ENCODE measurements around the gene ARFRP1. TPM values are rescaled to one million over a fixed set of nuclear protein-coding genes. Genes with fewer than 3 reads are reported as not detected.

Gene ARFRP1
- total and polyA plus RNA-seq, 2 donors (not counting 1 experiment from before 2014, with no cell fraction given) = 41.0 to 75.5 TPM

GRCh38 chr20:63741676-63742380, 34.1 kb upstream of the ARFRP1 start:
- no peaks in the 10 kb centered on the region for H3K27me3 Mint-ChIP-seq
- no peak overlapping the region for H3K9ac ChIP-seq (ENCODE audit: low read length)
- no peaks in the 10 kb centered on the region for H3K9me3 Mint-ChIP-seq (ENCODE audit: insufficient read depth)
- CTCF ChIA-PET = no interaction called here
- ATAC-seq (ENCODE audit: low read depth) (no peak), DNase-seq (no peak)
- no peak overlapping the region for H3K27ac Mint-ChIP-seq
- peaks cover 4% of the 10 kb centered on the region for H3K4me1 Mint-ChIP-seq
- peaks cover 23 to 31% of the 10 kb centered on the region in 2 donors for H3K4me1 ChIP-seq (ENCODE audit: control insufficient read depth in 2 of 2, insufficient read depth in 2 of 2, low read length in 2 of 2)
- no peak overlapping the region for H2AFZ ChIP-seq (ENCODE audit: insufficient read depth, low read depth, low read length, poor library complexity, severe bottlenecking)
- H3K4me2 ChIP-seq (replicated peaks; ENCODE audit: low read depth, low read length, poor library complexity, severe bottlenecking) = no peak overlapping the region
- intact Hi-C loops (cut with micrococcal nuclease) = no loop called here
- H3K27ac ChIP-seq (ENCODE audit: low read length in 2 of 2) = no peak overlapping the region
- no peaks in the 10 kb centered on the region for H3K27me3 ChIP-seq (replicated peaks in 1 of 4; ENCODE audit: control extremely low read depth in 1 of 4, control insufficient read depth in 3 of 4, insufficient read depth in 4 of 4, low read length in 3 of 4)
- peaks cover 14% of the 10 kb centered on the region for H4K20me1 ChIP-seq (ENCODE audit: control insufficient read depth, insufficient read depth, low read length, poor library complexity, severe bottlenecking)
- peaks cover 0 to 4% of the 10 kb centered on the region in 2 experiments for H3K36me3 ChIP-seq (replicated peaks in 1 of 2; ENCODE audit: control extremely low read depth in 1 of 2, control insufficient read depth in 1 of 2, extremely low read depth in 1 of 2, insufficient read depth in 2 of 2, low read length in 1 of 2)
- H3K4me3 ChIP-seq (ENCODE audit: control extremely low read depth in 1 of 5, extremely low read depth in 1 of 5, insufficient read depth in 1 of 5, low read depth in 2 of 5, low read length in 4 of 5) = no peak overlapping the region
- no peaks in the 10 kb centered on the region for H3K9me3 ChIP-seq (ENCODE audit: control extremely low read depth in 1 of 3, control insufficient read depth in 2 of 3, insufficient read depth in 1 of 3, low read length in 2 of 3)
- POLR2A ChIA-PET = interaction anchor here (0.9 kb wide), 1 partner anchor 39 kb away, joined by 3 read pairs; no protein-coding TSS in a partner anchor
- no peaks in the 10 kb centered on the region for H3K79me2 ChIP-seq (ENCODE audit: control insufficient read depth, insufficient read depth, low read length)
- peak overlapping the region; percentile 49 for H3K4me3 Mint-ChIP-seq
- TF ChIP-seq CTCF (IDR thresholded peaks at IDR 0.05) (no peak), EZH2 (IDR thresholded peaks at IDR 0.05; ENCODE audit: borderline replicate concordance, insufficient read depth, low read depth, low read length, poor library complexity, severe bottlenecking) (no peak)
- 96% methylated on average over 29 of the region's 30 CpGs for WGBS (ENCODE audit: insufficient coverage)

- Histone ChIP-seq H3K4me1 (ENCODE audit: control insufficient read depth in 2 of 2, insufficient read depth in 2 of 2, low read length in 2 of 2) (peaks cover 28 to 36% of the 10 kb centered on the region in 2 donors), H3K27ac (ENCODE audit: low read length in 2 of 2) (no peak overlapping the region), H3K4me2 (replicated peaks; ENCODE audit: low read depth, low read length, poor library complexity, severe bottlenecking) (peak overlapping the region; percentile 95), H4K20me1 (ENCODE audit: control insufficient read depth, insufficient read depth, low read length, poor library complexity, severe bottlenecking) (peaks cover 17% of the 10 kb centered on the region), H3K79me2 (ENCODE audit: control insufficient read depth, insufficient read depth, low read length) (no peaks in the 10 kb centered on the region), H3K36me3 (replicated peaks in 1 of 2; ENCODE audit: control extremely low read depth in 1 of 2, control insufficient read depth in 1 of 2, extremely low read depth in 1 of 2, insufficient read depth in 2 of 2, low read length in 1 of 2) (peaks cover 0 to 4% of the 10 kb centered on the region in 2 experiments), H3K27me3 (replicated peaks in 1 of 4; ENCODE audit: control extremely low read depth in 1 of 4, control insufficient read depth in 3 of 4, insufficient read depth in 4 of 4, low read length in 3 of 4) (no peaks in the 10 kb centered on the region), H3K9ac (ENCODE audit: low read length) (no peak overlapping the region), H3K9me3 (ENCODE audit: control extremely low read depth in 1 of 3, control insufficient read depth in 2 of 3, insufficient read depth in 1 of 3, low read length in 2 of 3) (no peaks in the 10 kb centered on the region), H3K4me3 (ENCODE audit: control extremely low read depth in 1 of 5, extremely low read depth in 1 of 5, insufficient read depth in 1 of 5, low read depth in 2 of 5, low read length in 4 of 5) (no peak overlapping the region), H2AFZ (ENCODE audit: insufficient read depth, low read depth, low read length, poor library complexity, severe bottlenecking) (no peak overlapping the region)
- ChIA-PET CTCF (interaction anchor here (0.9 kb wide), 1 partner anchor 33 kb away, joined by 3 read pairs; the partner anchor contains the start of genes ARFRP1 and ZGPAT), POLR2A (interaction anchor here (0.9 kb wide), 2 partner anchors 39 to 116 kb away, joined by 3 read pairs; no protein-coding TSS in a partner anchor)
- Mint-ChIP-seq H3K27ac (no peak overlapping the region), H3K4me3 (peak overlapping the region; percentile 49), H3K9me3 (ENCODE audit: insufficient read depth) (no peaks in the 10 kb centered on the region), H3K27me3 (no peaks in the 10 kb centered on the region), H3K4me1 (peaks cover 9% of the 10 kb centered on the region)
- 100% methylated on average over 2 of the region's 6 CpGs for WGBS (ENCODE audit: insufficient coverage)
- TF ChIP-seq EZH2 (IDR thresholded peaks at IDR 0.05; ENCODE audit: borderline replicate concordance, insufficient read depth, low read depth, low read length, poor library complexity, severe bottlenecking) (no peak), CTCF (IDR thresholded peaks at IDR 0.05) (no peak)
- DNase-seq (no peak), ATAC-seq (ENCODE audit: low read depth) (no peak)
- intact Hi-C loops (cut with micrococcal nuclease) = no loop called here
Measured at GRCh38 chr20:63741354-63741675, 33.5 kb upstream of the ARFRP1 start.
